GM23338 (cell line): ENCODE measurements around the gene EPHB6. TPM values are rescaled to one million over a fixed set of nuclear protein-coding genes. Genes with fewer than 3 reads are reported as not detected.

Source experiments
- ATAC-seq: fragments of 200-7000 bp; cut with Tn5 transposase; 3 replicates; pipeline ENCODE4 v1.9.1; 2020
- DNase-seq: peaks from one replicate; pipeline ENCODE4 v3.0.0-alpha.2; 2015; ENCODE audit warnings: low spot score
- H2AFZ ChIP-seq: fragments of 200-600 bp; sonication (generic); 2 replicates; pipeline ENCODE4 v1.8.0; 2016; ENCODE audit warnings: antibody characterized with exemption, mild to moderate bottlenecking, moderate library complexity
- H3F3A ChIP-seq: fragments of 200-600 bp; sonication (generic); replicated peaks from 2 replicates; pipeline ENCODE4 v1.8.0; 2017; ENCODE audit warnings: antibody characterized with exemption, mixed run types, low read depth
- H3K27ac ChIP-seq: fragments of 200-600 bp; sonication (generic); 2 replicates; pipeline ENCODE4 v1.6.1; 2016; ENCODE audit warnings: low read depth
- H3K27me3 ChIP-seq: fragments of 200-600 bp; sonication (generic); 2 replicates; pipeline ENCODE4 v1.8.0; 2016; ENCODE audit warnings: mild to moderate bottlenecking, mixed run types, moderate library complexity; ENCODE audit not compliant: insufficient read depth
- H3K36me3 ChIP-seq: fragments of 200-600 bp; sonication (generic); 2 replicates; pipeline ENCODE4 v1.8.0; 2016; ENCODE audit warnings: mild to moderate bottlenecking; ENCODE audit not compliant: insufficient read depth
- H3K4me1 ChIP-seq: fragments of 200-600 bp; sonication (generic); 2 replicates; pipeline ENCODE4 v1.8.0; 2016; ENCODE audit warnings: mild to moderate bottlenecking, moderate library complexity; ENCODE audit not compliant: insufficient read depth
- H3K4me2 ChIP-seq: fragments of 200-600 bp; sonication (generic); 2 replicates; pipeline ENCODE4 v1.7.1; 2017; ENCODE audit warnings: mixed run types
- H3K4me3 ChIP-seq: fragments of 200-600 bp; sonication (generic); 2 replicates; pipeline ENCODE4 v1.6.1; 2016; ENCODE audit warnings: mixed run types
- H3K79me2 ChIP-seq: fragments of 200-600 bp; sonication (generic); replicated peaks from 2 replicates; pipeline ENCODE4 v1.8.0; 2017; ENCODE audit warnings: mild to moderate bottlenecking; ENCODE audit not compliant: insufficient read depth
- H3K9me2 ChIP-seq: fragments of 200-600 bp; sonication (generic); 2 replicates; pipeline ENCODE4 v1.8.0; 2017; ENCODE audit not compliant: insufficient read depth
- H4K20me1 ChIP-seq: fragments of 200-600 bp; sonication (generic); replicated peaks from 2 replicates; pipeline ENCODE4 v1.8.0; 2017; ENCODE audit warnings: mild to moderate bottlenecking; ENCODE audit not compliant: insufficient read depth
- H3K27ac Mint-ChIP-seq: 2 replicates; pipeline ENCODE4 v1.8.0; 2020; ENCODE audit warnings: inconsistent platforms, mild to moderate bottlenecking, moderate library complexity, mixed read lengths
- H3K27me3 Mint-ChIP-seq: 3 replicates; pipeline ENCODE4 v1.8.0; 2022; ENCODE audit warnings: low read depth, mild to moderate bottlenecking, moderate library complexity, mixed read lengths, inconsistent platforms; ENCODE audit not compliant: insufficient read depth, poor library complexity
- H3K36me3 Mint-ChIP-seq: 3 replicates; pipeline ENCODE4 v1.8.0; 2021; ENCODE audit warnings: low read depth, mild to moderate bottlenecking, inconsistent platforms, moderate library complexity, mixed read lengths
- H3K4me1 Mint-ChIP-seq: 3 replicates; pipeline ENCODE4 v1.8.0; 2020; ENCODE audit warnings: mild to moderate bottlenecking, inconsistent platforms, mixed read lengths
- H3K4me3 Mint-ChIP-seq: 3 replicates; pipeline ENCODE4 v1.8.0; 2021; ENCODE audit warnings: moderate library complexity, mild to moderate bottlenecking, inconsistent platforms, mixed read lengths
- H3K9me3 Mint-ChIP-seq: 3 replicates; pipeline ENCODE4 v1.8.0; 2020; ENCODE audit warnings: moderate library complexity, mild to moderate bottlenecking, inconsistent platforms, mixed read lengths
- ETS1 ChIP-seq: IDR thresholded peaks from 2 replicates; pipeline ENCODE4 v1.6.1; 2016; ENCODE audit warnings: antibody characterized with exemption
- EZH2 ChIP-seq: fragments of 200-600 bp; sonication (generic); IDR thresholded peaks from one replicate; pipeline ENCODE4 v1.8.0; 2017; ENCODE audit warnings: antibody characterized with exemption, mild to moderate bottlenecking, low read depth; ENCODE audit not compliant: unreplicated experiment
- EZH2phosphoT487 ChIP-seq: fragments of 200-600 bp; sonication (generic); IDR thresholded peaks from one replicate; pipeline ENCODE4 v1.8.1; 2018; ENCODE audit warnings: antibody characterized with exemption; ENCODE audit not compliant: unreplicated experiment
- JUNB ChIP-seq: IDR thresholded peaks from one replicate; pipeline ENCODE4 v1.6.1; 2016; ENCODE audit warnings: antibody characterized with exemption; ENCODE audit not compliant: unreplicated experiment
- POLR2AphosphoS5 ChIP-seq: IDR thresholded peaks from 2 replicates; pipeline ENCODE4 v1.6.1; 2016; ENCODE audit warnings: antibody characterized with exemption, low read depth
- STAT1 ChIP-seq: IDR thresholded peaks from one replicate; pipeline ENCODE4 v1.6.1; 2016; ENCODE audit warnings: antibody characterized with exemption; ENCODE audit not compliant: unreplicated experiment
- ZNF331 ChIP-seq: fragments of 250-450 bp; sonication (Bioruptor Pico); IDR thresholded peaks from 2 replicates; pipeline ENCODE4 v1.5.0; 2020; ENCODE audit warnings: low read depth, mild to moderate bottlenecking, moderate library complexity
- ZNF462 ChIP-seq: fragments of 250-450 bp; sonication (Bioruptor Pico); IDR thresholded peaks from 2 replicates; pipeline ENCODE4 v1.5.0; 2020; ENCODE audit warnings: mild to moderate bottlenecking, moderate library complexity
- polyA plus RNA-seq: library from polyadenylated mRNA; unstranded; fragments of >200 nt; fragmentation: Nextera tagmentation; extraction: Ambion mirVana; gene quantifications from 2 replicates; pipeline ENCODE4 v1.2.1, GENCODE V29; 2016
- total RNA-seq: library from RNA; depleted of rRNA; stranded (reverse); fragments of >200 nt; shearing (Covaris generic); gene quantifications from 2 replicates; pipeline ENCODE4 v1.2.3, GENCODE V29; 2014
- TF ChIP-seq, protein P1 (sequence below): IDR thresholded peaks from one replicate; pipeline ENCODE4 v1.6.1; 2018; ENCODE audit warnings: antibody characterized with exemption; ENCODE audit not compliant: unreplicated experiment

Gene EPHB6
- total and polyA plus RNA-seq, 2 experiments from 2014 or later, result 20.8 to 27.5 TPM

DNA sequence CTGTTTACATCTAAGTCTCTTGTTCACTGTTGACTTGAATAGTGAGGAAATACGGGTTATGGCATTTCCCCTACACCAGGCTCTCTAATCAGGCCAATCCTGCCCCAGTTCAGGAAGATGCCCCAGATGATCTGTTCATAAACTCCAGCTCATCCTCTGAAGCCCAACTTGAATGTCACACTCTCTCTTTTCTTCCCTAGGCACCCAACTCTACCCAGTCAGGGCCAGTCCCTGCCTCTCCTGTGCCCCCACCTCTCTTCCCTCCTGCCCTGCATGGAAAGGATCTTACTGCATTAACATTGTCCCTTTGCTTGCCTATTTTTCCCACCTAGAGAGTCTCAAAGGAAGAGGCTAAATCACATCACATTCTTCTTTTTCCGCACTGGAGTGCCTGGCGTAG, 41.3 kb downstream of the EPHB6 start (continued):
- TF ChIP-seq, protein P1, sequence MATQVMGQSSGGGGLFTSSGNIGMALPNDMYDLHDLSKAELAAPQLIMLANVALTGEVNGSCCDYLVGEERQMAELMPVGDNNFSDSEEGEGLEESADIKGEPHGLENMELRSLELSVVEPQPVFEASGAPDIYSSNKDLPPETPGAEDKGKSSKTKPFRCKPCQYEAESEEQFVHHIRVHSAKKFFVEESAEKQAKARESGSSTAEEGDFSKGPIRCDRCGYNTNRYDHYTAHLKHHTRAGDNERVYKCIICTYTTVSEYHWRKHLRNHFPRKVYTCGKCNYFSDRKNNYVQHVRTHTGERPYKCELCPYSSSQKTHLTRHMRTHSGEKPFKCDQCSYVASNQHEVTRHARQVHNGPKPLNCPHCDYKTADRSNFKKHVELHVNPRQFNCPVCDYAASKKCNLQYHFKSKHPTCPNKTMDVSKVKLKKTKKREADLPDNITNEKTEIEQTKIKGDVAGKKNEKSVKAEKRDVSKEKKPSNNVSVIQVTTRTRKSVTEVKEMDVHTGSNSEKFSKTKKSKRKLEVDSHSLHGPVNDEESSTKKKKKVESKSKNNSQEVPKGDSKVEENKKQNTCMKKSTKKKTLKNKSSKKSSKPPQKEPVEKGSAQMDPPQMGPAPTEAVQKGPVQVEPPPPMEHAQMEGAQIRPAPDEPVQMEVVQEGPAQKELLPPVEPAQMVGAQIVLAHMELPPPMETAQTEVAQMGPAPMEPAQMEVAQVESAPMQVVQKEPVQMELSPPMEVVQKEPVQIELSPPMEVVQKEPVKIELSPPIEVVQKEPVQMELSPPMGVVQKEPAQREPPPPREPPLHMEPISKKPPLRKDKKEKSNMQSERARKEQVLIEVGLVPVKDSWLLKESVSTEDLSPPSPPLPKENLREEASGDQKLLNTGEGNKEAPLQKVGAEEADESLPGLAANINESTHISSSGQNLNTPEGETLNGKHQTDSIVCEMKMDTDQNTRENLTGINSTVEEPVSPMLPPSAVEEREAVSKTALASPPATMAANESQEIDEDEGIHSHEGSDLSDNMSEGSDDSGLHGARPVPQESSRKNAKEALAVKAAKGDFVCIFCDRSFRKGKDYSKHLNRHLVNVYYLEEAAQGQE, result no peak

- peaks cover 9% of the 10 kb centered on the region for H3K4me1 Mint-ChIP-seq
- no peak for TF ChIP-seq EZH2
- TF ChIP-seq STAT1, result no peak
- TF ChIP-seq ETS1, result no peak
- TF ChIP-seq ZNF462 (CRISPR knock-in tag), result no peak
- TF ChIP-seq ZNF331 (CRISPR knock-in tag), result no peak
- no peak for TF ChIP-seq EZH2phosphoT487
- TF ChIP-seq, protein P1, result no peak
- TF ChIP-seq POLR2AphosphoS5, result no peak
- no peak for TF ChIP-seq JUNB
Observed at GRCh38 chr7:142896741-142897379, 42.0 kb downstream of the EPHB6 start.

More at GRCh38 chr7:142896741-142897379, 42.0 kb downstream of the EPHB6 start:
- H3K27me3 ChIP-seq, result no peaks in the 10 kb centered on the region
- Mint-ChIP-seq H3K27me3 (peaks cover 3% of the 10 kb centered on the region), H3K36me3 (no peaks in the 10 kb centered on the region; the same call in 2 of the 3 replicates), H3K27ac (no peak overlapping the region), H3K4me3 (no peak overlapping the region), H3K9me3 (no peaks in the 10 kb centered on the region)
- no peak overlapping the region for H3K27ac ChIP-seq
- DNase-seq (no peak), ATAC-seq (no peak)
- no peaks in the 10 kb centered on the region for H4K20me1 ChIP-seq
- no peaks in the 10 kb centered on the region for H3K36me3 ChIP-seq
- H2AFZ ChIP-seq, result no peak overlapping the region
- no peak overlapping the region for H3K4me3 ChIP-seq
- H3K9me2 ChIP-seq, result no peaks in the 10 kb centered on the region
- no peaks in the 10 kb centered on the region for H3F3A ChIP-seq
- H3K79me2 ChIP-seq, result no peaks in the 10 kb centered on the region
- H3K4me2 ChIP-seq, result no peak overlapping the region
- H3K4me1 ChIP-seq, result no peaks in the 10 kb centered on the region
